Choroid plexus epithelial cell (primary cell): ENCODE data around the gene SMLR1.

ENCODE experiments used
- DNase-seq: peaks from one replicate; pipeline ENCODE4 v3.0.0-alpha.2; 2010; ENCODE audit warnings: low read depth
- H3K4me3 ChIP-seq: 2 replicates; pipeline ENCODE4 v1.5.1; 2011; ENCODE audit warnings: low read depth, mild to moderate bottlenecking, control low read depth, low read length, moderate library complexity
- CTCF ChIP-seq: conservative IDR thresholded peaks from 2 replicates; pipeline ENCODE4 v1.5.1; 2011; ENCODE audit warnings: low read depth, mild to moderate bottlenecking, control low read depth, inconsistent platforms, low read length, moderate library complexity

Gene SMLR1

DNA sequence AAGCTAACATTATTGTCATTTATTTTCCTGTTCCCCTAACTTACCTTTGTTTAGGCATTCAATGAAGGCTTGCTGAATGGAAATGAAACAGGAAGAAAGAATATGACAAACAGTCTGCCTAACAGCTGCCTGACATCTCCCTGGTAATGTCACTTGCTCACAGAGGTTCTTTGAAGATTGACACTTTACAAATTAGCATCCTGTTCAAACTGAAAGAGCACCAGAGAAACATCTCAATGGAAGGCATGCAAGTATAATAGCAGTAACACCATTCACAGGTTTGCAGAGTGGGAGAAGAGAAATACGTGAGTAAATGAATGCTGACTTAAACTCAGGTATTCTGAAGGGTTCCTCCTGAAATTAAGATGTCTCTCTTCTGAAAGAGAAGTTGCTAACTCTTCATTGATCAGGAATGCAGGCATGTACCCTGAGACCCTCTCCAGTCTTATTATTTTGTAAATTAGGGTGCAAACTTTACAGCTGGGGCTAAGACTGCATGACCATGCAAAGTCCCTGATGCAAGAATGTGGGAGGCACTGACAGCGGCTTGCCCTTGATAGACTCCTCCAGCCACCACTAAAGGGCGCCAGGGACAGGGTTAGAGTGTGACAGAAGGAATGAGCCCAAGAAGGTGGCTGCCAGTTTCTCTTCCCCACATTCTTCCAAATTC lies 1.3 kb upstream of the SMLR1 start:
- no peak for TF ChIP-seq CTCF
- no peak for DNase-seq

DNA sequence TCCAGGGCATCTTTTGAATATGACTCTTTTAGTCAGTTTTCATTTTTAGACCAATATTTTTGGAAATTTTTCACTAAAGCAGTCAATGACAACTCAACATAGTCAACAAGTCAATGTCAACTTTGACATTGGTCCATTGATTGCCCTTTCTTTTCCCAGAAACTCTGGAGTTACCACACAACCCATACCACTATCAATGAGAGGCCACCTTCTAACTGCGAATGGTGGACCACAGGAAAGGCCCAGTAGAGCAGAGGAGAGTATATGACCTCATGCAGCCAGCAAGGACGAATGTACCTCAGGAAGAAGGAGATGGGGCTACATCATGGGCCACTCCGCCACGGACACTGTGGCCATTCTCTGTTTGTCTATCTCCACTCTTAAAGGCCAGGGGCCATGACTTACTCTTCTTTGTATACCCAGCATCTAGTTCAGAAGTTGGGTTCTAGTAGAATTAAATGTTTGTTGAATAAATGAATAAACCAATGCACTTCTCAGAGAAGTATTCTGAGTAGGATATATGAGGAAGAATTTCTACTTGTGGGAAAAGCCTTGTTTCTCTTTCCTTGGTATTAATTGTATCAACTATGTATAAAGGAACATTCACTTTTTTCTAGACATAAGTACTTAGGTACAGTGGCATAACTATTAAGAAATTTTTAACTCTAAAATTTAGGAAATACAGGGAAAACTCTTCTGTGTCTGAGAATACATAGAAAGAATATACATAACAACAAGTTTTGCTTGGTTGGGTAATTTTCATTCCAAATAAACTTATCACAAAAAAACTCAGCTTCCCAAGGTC lies 562 bp upstream of the SMLR1 start:
- TF ChIP-seq CTCF, result no peak

More for the DNA sequence above, 1.3 kb upstream of the SMLR1 start:
- no peak overlapping the region for H3K4me3 ChIP-seq

GRCh38 chr6:130829333-130829910 lies 2.2 kb downstream of the SMLR1 start:
- TF ChIP-seq CTCF, result no peak
- no peak overlapping the region for H3K4me3 ChIP-seq
- DNase-seq, result no peak

More for the DNA sequence above, 562 bp upstream of the SMLR1 start:
- H3K4me3 ChIP-seq, result no peak overlapping the region
- no peak for DNase-seq

DNA sequence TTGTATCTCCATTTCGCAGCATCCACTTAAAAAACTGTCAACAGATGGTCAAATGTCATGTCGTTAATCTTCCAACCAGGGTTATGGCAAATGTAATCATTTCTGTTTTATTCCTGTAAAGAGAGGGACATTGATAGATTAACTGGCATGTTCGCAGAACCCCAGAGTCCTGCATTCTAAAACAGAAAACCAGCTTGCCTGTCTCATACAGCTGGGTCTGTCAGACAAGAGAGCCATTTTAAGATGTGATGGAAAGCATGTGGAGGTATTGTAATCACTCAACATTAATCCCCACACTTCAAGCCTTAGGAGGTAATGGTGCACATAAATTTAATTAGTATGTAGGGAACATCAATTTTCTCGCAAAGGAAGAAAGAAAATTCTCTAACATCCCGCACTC lies 4.4 kb downstream of the SMLR1 start:
- DNase-seq, result no peak
- TF ChIP-seq CTCF, result no peak
- H3K4me3 ChIP-seq, result no peak overlapping the region

DNA sequence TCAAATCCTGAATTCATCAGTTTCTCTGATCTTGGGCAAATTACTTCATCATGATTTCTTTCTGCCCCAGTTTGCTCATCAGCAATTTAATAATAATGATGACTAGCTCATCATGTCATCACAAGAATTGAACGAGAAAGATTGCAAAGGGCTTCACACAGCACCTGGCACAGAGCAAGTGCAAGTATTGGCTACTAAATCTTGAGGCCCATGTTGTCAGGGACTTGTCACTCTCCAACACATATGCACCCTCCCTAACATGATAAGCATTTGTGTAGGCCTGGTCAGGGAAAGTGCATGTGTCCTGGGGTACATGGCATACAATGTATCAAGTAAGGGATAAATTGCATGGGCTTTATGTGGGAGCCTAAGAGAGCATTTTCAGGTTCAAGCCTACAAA lies 6.4 kb downstream of the SMLR1 start:
- no peak overlapping the region for H3K4me3 ChIP-seq
- DNase-seq, result no peak
- TF ChIP-seq CTCF, result no peak

- DNase-seq, result no peak
- H3K4me3 ChIP-seq, result no peak overlapping the region
- no peak for TF ChIP-seq CTCF
These were observed 7.5 kb downstream of the SMLR1 start for GRCh38 chr6:130834482-130835251.
